GM23248 (cell line): ENCODE measurements around the gene ABCC3.

Source experiments
- EZH2 ChIP-seq: fragments of 200-600 bp; sonication (generic); IDR thresholded peaks from 2 replicates; pipeline ENCODE4 v1.6.1; 2018; ENCODE audit warnings: antibody characterized with exemption, mild to moderate bottlenecking; ENCODE audit not compliant: insufficient read depth, poor library complexity, severe bottlenecking
- EZH2phosphoT487 ChIP-seq: fragments of 200-600 bp; sonication (generic); IDR thresholded peaks from 2 replicates; pipeline ENCODE4 v1.6.1; 2018; ENCODE audit warnings: antibody characterized with exemption, moderate library complexity, mild to moderate bottlenecking, low read depth; ENCODE audit not compliant: insufficient read depth

GRCh38 chr17:50721194-50722010, 86.7 kb downstream of the ABCC3 start:
- TF ChIP-seq EZH2 (no peak), EZH2phosphoT487 (no peak)
